Kidney capillary endothelial cell (primary cell): Measurements from ENCODE around the gene ALDH1L1.

ENCODE experiments used
- DNase-seq: peaks from one replicate; pipeline ENCODE4 v3.0.0-alpha.2; 2018; ENCODE audit warnings: low spot score

The ALDH1L1 gene

GRCh38 chr3:126053949-126054569 is 126.3 kb downstream of the ALDH1L1 start:
- no peak for DNase-seq
